HepG2 (cell line): Measurements from ENCODE around the gene CEP250. TPM values are rescaled to one million over a fixed set of nuclear protein-coding genes. Genes with fewer than 3 reads are reported as not detected.

Source experiments
- ATAC-seq: fragments of 200-7000 bp; cut with Tn5 transposase; 3 replicates; pipeline ENCODE4 v1.9.1; 2020; ENCODE audit warnings: mild to moderate bottlenecking, moderate library complexity
- BruUV-seq: library from RNA; stranded (reverse); fragments of 400-500 nt; replicated peaks from 2 replicates; lab custom pipeline; 2021; lab: Mats Ljungman, UMichigan
- CTCF ChIA-PET: fragments of 300-600 bp; formaldehyde crosslinking; extraction: SDS; loops from one replicate; lab custom pipeline; 2021; ENCODE audit warnings: low total read pairs, inconsistent platforms, low intra/inter-chr PET ratio; lab: Yijun Ruan, JAX
- POLR2A ChIA-PET: fragments of 350-600 bp; sonication (Branson Sonifier 250); formaldehyde crosslinking; loops from one replicate; lab custom pipeline; 2020; ENCODE audit warnings: antibody characterized with exemption, inconsistent platforms; lab: Yijun Ruan, JAX
- DNase-seq: peaks from one replicate; pipeline ENCODE4 v3.0.0-alpha.2; 2015; ENCODE audit warnings: low spot score
- FAIRE-seq: peaks from 3 replicates; lab custom pipeline; 2011; peaks lifted over from hg19 to GRCh38; lab: Jason Lieb, UNC
- H2AFZ ChIP-seq: one replicate; pipeline ENCODE4 v1.6.1; 2011; ENCODE audit warnings: low read length, inconsistent platforms
- H3K27ac ChIP-seq: fragments of 300-600 bp; 3 replicates; pipeline ENCODE4 v1.8.0; 2011; ENCODE audit warnings: mixed run types, mild to moderate bottlenecking, mixed read lengths, low read length, inconsistent platforms; ENCODE audit not compliant: insufficient read depth; ENCODE audit errors: extremely low read length
- H3K27me3 ChIP-seq, 2 experiments: fragments of 200-600 bp in 1 of 2; 2 replicates in 1 of 2; 3 replicates in 1 of 2; pipeline versions ENCODE4 v1.6.0 to v1.8.0; 2011; ENCODE audit warnings: low read length in 2 of 2, mild to moderate bottlenecking in 2 of 2, moderate library complexity in 2 of 2, inconsistent platforms in 1 of 2; ENCODE audit not compliant: insufficient read depth in 2 of 2, control insufficient read depth in 1 of 2
- H3K36me3 ChIP-seq, 2 experiments: fragments of 200-600 bp in 1 of 2; replicated peaks in 1 of 2; 2 replicates in 1 of 2; 3 replicates in 1 of 2; pipeline versions ENCODE4 v1.5.1 to v1.8.0; 2011; ENCODE audit warnings: low read length in 2 of 2, inconsistent platforms in 1 of 2; ENCODE audit not compliant: insufficient read depth in 2 of 2, control insufficient read depth in 1 of 2
- H3K4me1 ChIP-seq: 2 replicates; pipeline ENCODE4 v1.5.1; 2012; ENCODE audit warnings: low read length, inconsistent platforms; ENCODE audit not compliant: insufficient read depth
- H3K4me2 ChIP-seq: 2 replicates; pipeline ENCODE4 v1.6.0; 2011; ENCODE audit warnings: low read depth, low read length, inconsistent platforms
- H3K4me3 ChIP-seq, 3 experiments: fragments of 200-600 bp in 1 of 3; sonication (generic), shearing (Covaris generic) in 1 of 3; replicated peaks in 1 of 3; 2 replicates each; pipeline ENCODE4 v1.5.1; 2011 to 2016; ENCODE audit warnings: low read length in 3 of 3, inconsistent platforms in 2 of 3, low read depth in 2 of 3, mild to moderate bottlenecking in 2 of 3, control low read depth in 1 of 3, mixed read lengths in 1 of 3; ENCODE audit not compliant: insufficient read depth in 1 of 3
- H3K79me2 ChIP-seq: one replicate; pipeline ENCODE4 v1.6.1; 2011; ENCODE audit warnings: low read length, inconsistent platforms; ENCODE audit not compliant: insufficient read depth
- H3K9ac ChIP-seq: 2 replicates; pipeline ENCODE4 v1.6.0; 2011; ENCODE audit warnings: mild to moderate bottlenecking, low read depth, low read length, inconsistent platforms; ENCODE audit not compliant: insufficient read depth
- H3K9me3 ChIP-seq: 2 replicates; pipeline ENCODE4 v1.5.1; 2012; ENCODE audit warnings: mild to moderate bottlenecking, low read length
- H4K20me1 ChIP-seq: 2 replicates; pipeline ENCODE4 v1.6.0; 2011; ENCODE audit warnings: inconsistent platforms, mild to moderate bottlenecking, low read length, moderate library complexity; ENCODE audit not compliant: insufficient read depth
- CTCF ChIP-seq: sonication (generic); formaldehyde crosslinking; IDR thresholded peaks from 2 replicates; pipeline ENCODE4 v1.5.0; 2020; ENCODE audit warnings: mild to moderate bottlenecking, missing genetic modification reagents, moderate library complexity
- EZH2 ChIP-seq: conservative IDR thresholded peaks from 2 replicates; pipeline ENCODE4 v1.6.1; 2012; ENCODE audit warnings: mild to moderate bottlenecking, low read depth, low read length, moderate library complexity
- IRF2 ChIP-seq: IDR thresholded peaks from 2 replicates; pipeline ENCODE4 v1.6.1; 2018; ENCODE audit warnings: missing genetic modification reagents, missing compliant biosample characterization
- MIXL1 ChIP-seq: IDR thresholded peaks from 2 replicates; pipeline ENCODE4 v1.6.1; 2016
- NRL ChIP-seq: sonication (generic); formaldehyde crosslinking; IDR thresholded peaks from 2 replicates; pipeline ENCODE4 v1.5.0; 2020; ENCODE audit warnings: missing genetic modification reagents, mild to moderate bottlenecking, moderate library complexity, borderline replicate concordance
- RBM22 ChIP-seq: fragments of 200-400 bp; formaldehyde crosslinking; optimal IDR thresholded peaks from 2 replicates; pipeline ENCODE3; 2017; ENCODE audit warnings: mild to moderate bottlenecking, low read length, moderate library complexity
- REXO4 ChIP-seq: sonication (generic); formaldehyde crosslinking; IDR thresholded peaks from 2 replicates; pipeline ENCODE4 v1.8.0; 2022; ENCODE audit warnings: missing genetic modification reagents, mild to moderate bottlenecking, borderline replicate concordance
- SMC3 ChIP-seq: IDR thresholded peaks from 2 replicates; pipeline ENCODE4 v1.6.1; 2011; ENCODE audit warnings: low read length, improper control_type of control experiment
- STAG1 ChIP-seq: sonication (generic); formaldehyde crosslinking; IDR thresholded peaks from 2 replicates; pipeline ENCODE4 v1.4.0; 2020; ENCODE audit warnings: missing genetic modification reagents
- ZC3H13 ChIP-seq: sonication (generic); formaldehyde crosslinking; IDR thresholded peaks from 2 replicates; pipeline ENCODE4 v1.8.1; 2023; ENCODE audit warnings: mild to moderate bottlenecking, missing genetic modification reagents, moderate library complexity
- ZNF451 ChIP-seq: sonication (generic); formaldehyde crosslinking; IDR thresholded peaks from 2 replicates; pipeline ENCODE4 v1.5.0; 2020; ENCODE audit warnings: mild to moderate bottlenecking, missing genetic modification reagents
- ZNF563 ChIP-seq: sonication (generic); formaldehyde crosslinking; IDR thresholded peaks from 2 replicates; pipeline ENCODE4 v1.8.0; 2022; ENCODE audit warnings: mild to moderate bottlenecking, moderate library complexity, missing genetic modification reagents
- ZNF704 ChIP-seq: sonication (generic); formaldehyde crosslinking; IDR thresholded peaks from 2 replicates; pipeline ENCODE4 v1.8.1; 2023; ENCODE audit warnings: mild to moderate bottlenecking, inconsistent platforms, moderate library complexity, missing genetic modification reagents, borderline replicate concordance
- ZNF768 ChIP-seq: sonication (generic); formaldehyde crosslinking; IDR thresholded peaks from 2 replicates; pipeline ENCODE4 v1.4.0; 2020; ENCODE audit warnings: missing genetic modification reagents
- ZNF792 ChIP-seq: IDR thresholded peaks from 2 replicates; pipeline ENCODE4 v1.6.1; 2016
- WGBS: methylation state at CpG from one replicate; pipeline ENCODE4 v1.1.6; 2017; ENCODE audit warnings: low lambda C conversion rate; 5-methylcytosine and 5-hydroxymethylcytosine counted together
- in situ Hi-C: cut with HindIII; loops from 2 replicates; pipeline ENCODE4 v1.10.0; 2017; ENCODE audit warnings: low pct_unique_long_range_greater_than_20kb; ENCODE audit not compliant: extremely low pct_ligation_motif_present
- intact Hi-C: fragments of 100-400 bp; cut with micrococcal nuclease; formaldehyde crosslinking; loops from one replicate; pipeline ENCODE4 v1.10.0; 2022; ENCODE audit not compliant: unreplicated experiment
- polyA plus RNA-seq, 8 experiments: library from polyadenylated mRNA; depleted of rRNA in 3 of 8; stranded (reverse) in 7 of 8; unstranded in 1 of 8; fragments of >200 nt; fragmentation: Illumina TruSeq in 4 of 8; extraction: Trizol in 4 of 8; gene quantifications; 2 replicates each; pipeline versions ENCODE4 v1.2.1 to v1.2.3, GENCODE V29; 2011 to 2016; ENCODE audit warnings: low read depth in 4 of 8, missing spikeins in 1 of 8, mixed read lengths in 1 of 8; ENCODE audit not compliant: insufficient read depth in 1 of 8
- total RNA-seq, 5 experiments: library from RNA; depleted of rRNA; stranded (reverse); fragments of >200 nt; fragmentation: Illumina TruSeq; extraction: Trizol; gene quantifications; 2 replicates each; pipeline ENCODE4 v1.2.3, GENCODE V29; 2016; ENCODE audit warnings: low read depth in 1 of 5

The CEP250 gene
- total and polyA plus RNA-seq, 2 of the 13 experiments (the other 11 are each of a cell fraction or from before 2014, with no cell fraction given) = 28.8 to 55.3 TPM

GRCh38 chr20:35510951-35511735 lies 55.7 kb downstream of the CEP250 start (continued):
- 0 out of 2 replicates have a peak, but pooled peaks have one; percentile 35 for TF ChIP-seq ZNF768 (CRISPR knock-in tag)
- no peak for TF ChIP-seq ZNF563 (CRISPR knock-in tag)

- H4K20me1 ChIP-seq = no peaks in the 10 kb centered on the region
- peaks cover 44 to 68% of the 10 kb centered on the region in 2 experiments for H3K36me3 ChIP-seq
- peak; percentile 53 for DNase-seq
- no peak overlapping the region for H3K4me3 ChIP-seq
- no peaks in the 10 kb centered on the region for H3K79me2 ChIP-seq
- H2AFZ ChIP-seq = no peak overlapping the region
- peak; percentile 32 for ATAC-seq
- FAIRE-seq = peak; percentile 88
- intact Hi-C loops (loop anchor here (2.0 kb wide), 1 partner anchor 49 kb away; no protein-coding TSS in a partner anchor), in situ Hi-C loops (no loop called here)
- no peaks in the 10 kb centered on the region for H3K27me3 ChIP-seq
- ChIA-PET CTCF (interaction anchor here (1.9 kb wide), 1 partner anchor 372 kb away, joined by 7 read pairs; no protein-coding TSS in a partner anchor), POLR2A (interaction anchor here (1.2 kb wide), 2 partner anchors 28 to 152 kb away, joined by 3 to 4 read pairs; no protein-coding TSS in a partner anchor)
- WGBS = 98% methylated on average over 2 of the region's 2 CpGs
- H3K9me3 ChIP-seq = no peaks in the 10 kb centered on the region
- no peaks in the 10 kb centered on the region for H3K4me1 ChIP-seq
- no TSS peak for BruUV-seq
- H3K27ac ChIP-seq = no peak overlapping the region
- no peak overlapping the region for H3K9ac ChIP-seq
- H3K4me2 ChIP-seq = no peak overlapping the region
- TF ChIP-seq IRF2 (0 out of 2 replicates have a peak, but pooled peaks have one; percentile 21), REXO4 (CRISPR knock-in tag) (no peak), ZC3H13 (no peak), ZNF792 (CRISPR knock-in tag) (peak; percentile 25; the same call in 1 of the 2 replicates), SMC3 (peak; percentile 76), EZH2 (no peak), STAG1 (CRISPR knock-in tag) (peak; percentile 89), ZNF563 (CRISPR knock-in tag) (0 out of 2 replicates have a peak, but pooled peaks have one; percentile 33), ZNF451 (CRISPR knock-in tag) (0 out of 2 replicates have a peak, but pooled peaks have one; percentile 24), CTCF (peak; percentile 88), ZNF704 (CRISPR knock-in tag) (0 out of 2 replicates have a peak, but pooled peaks have one; percentile 69), MIXL1 (0 out of 2 replicates have a peak, but pooled peaks have one; percentile 16), RBM22 (peak; percentile 61), NRL (CRISPR knock-in tag) (no peak)
Measured at GRCh38 chr20:35511814-35512420, 56.5 kb downstream of the CEP250 start.
